Stimulated activated CD4-positive, alpha-beta T cell treated with anti-CD3 and anti-CD28 coated beads, Interleukin-15, amount 100 ng/mL, for 24 hours (primary cell): Measurements from ENCODE around the gene BHLHE23.
A peak's percentile ranks its signal among the peaks of the same experiment; 100 is the strongest.

Experiments used
- DNase-seq: peaks from one replicate; pipeline ENCODE4 v3.0.0-alpha.2; 2020

The BHLHE23 gene

GRCh38 chr20:62987114-62987513 lies 19.6 kb downstream of the BHLHE23 start:
- no peak for DNase-seq

GRCh38 chr20:62986257-62986800 lies 20.4 kb downstream of the BHLHE23 start:
- no peak for DNase-seq

DNA sequence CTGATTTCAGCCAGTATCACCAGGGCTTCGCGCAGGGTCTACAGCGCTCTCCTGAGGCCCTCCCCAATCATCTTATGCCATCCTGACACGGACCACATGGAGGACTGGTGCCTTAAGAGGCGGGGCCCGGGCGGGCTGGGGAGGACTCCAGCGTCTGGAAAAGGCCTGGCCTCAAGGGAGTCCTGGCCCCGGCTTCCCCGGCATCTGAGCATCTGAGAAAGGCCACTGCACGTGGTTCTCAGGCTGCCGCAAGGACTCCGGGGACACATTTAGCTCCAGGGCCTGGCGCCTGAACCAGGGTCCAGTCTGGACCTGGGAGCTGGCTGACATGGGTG lies 21.4 kb downstream of the BHLHE23 start:
- no peak for DNase-seq

DNA sequence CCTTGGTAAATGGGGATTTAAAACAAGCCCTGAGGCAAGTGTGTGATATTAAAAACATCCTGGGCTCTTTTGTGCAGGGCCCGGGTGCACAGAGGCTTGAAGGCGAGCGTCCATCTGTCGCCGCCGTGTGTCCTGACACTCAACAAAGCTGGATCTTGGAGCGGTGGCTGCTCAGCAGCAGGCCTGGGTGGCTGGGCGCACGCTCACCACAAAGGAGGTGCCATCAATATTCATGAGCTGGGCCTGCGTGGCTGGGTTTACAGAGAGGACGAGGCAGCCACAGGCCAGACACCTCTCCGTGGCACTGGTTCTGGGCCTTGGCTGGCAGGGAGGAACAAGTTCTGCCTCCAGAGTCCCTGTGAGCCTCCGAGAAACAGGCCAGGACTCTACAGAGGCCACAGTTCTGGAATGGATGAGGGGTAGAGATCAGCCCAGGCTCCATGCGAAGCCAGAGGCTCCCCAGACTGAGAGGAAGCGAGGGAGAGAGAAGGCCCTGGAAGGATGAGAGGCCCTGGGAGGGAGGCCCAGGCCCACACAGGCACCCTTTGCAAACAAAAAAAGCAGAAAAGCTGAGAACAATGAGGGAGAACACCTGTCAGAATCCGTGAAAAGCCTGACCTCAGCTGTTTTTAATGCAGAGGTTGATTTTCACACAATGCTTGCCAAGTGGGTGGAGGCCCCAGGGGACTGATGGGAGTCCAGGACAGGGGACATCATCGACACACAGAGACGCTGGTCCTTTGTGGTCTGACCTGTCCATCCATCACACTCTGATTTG lies 21.9 kb downstream of the BHLHE23 start:
- no peak for DNase-seq

DNA sequence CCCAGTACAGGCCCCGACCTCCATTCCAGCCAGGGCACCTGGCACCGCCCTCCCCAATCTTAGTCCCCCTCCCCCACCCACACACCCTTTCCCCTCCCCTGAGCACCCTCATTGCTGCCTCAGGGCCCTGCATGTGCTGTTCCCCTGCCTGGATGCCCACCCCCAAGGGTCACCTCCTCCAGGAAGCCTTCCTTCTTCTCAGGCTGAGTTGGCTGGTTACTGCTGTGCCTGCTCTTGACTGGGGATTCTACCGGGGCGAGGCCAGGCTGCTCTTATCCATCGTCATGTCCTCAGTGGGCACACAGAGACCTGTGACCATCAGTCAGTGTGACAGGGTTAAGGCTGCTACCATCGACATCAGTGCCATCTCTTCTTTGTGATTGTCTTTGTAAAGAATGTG lies 23.6 kb downstream of the BHLHE23 start:
- DNase-seq = no peak

GRCh38 chr20:62982124-62983075 lies 24.4 kb downstream of the BHLHE23 start:
- no peak for DNase-seq

GRCh38 chr20:62980970-62981369 lies 25.8 kb downstream of the BHLHE23 start:
- DNase-seq = peak; percentile 53

DNA sequence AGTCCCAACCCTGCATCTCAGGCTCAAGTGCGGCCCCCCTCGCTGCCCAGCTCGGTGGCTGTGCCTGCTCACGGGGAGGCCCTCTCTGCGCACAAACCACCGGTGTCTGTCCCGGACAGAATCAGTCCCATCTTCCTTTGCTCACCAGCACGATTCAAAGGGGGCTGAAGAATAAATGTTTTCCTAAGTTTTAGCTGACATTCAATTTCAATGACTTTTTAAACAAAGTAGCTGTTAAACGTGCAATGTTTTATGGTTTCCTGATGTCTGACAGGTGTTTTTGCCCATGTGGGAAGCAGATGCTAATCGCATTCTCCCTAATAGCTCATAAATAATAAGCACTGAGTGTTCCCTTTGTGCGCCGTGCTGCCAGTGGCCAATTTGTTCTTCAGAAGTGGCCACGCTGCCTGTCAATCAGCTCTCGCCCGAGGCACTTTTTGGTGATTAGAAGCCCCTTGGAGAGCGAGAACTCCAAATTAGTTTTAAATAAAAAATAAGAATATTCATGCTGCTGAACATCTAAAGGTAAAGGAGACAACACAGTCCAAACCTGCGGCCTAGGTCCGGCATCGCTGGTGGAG lies 26.3 kb downstream of the BHLHE23 start:
- no peak for DNase-seq

- DNase-seq = no peak
These were observed 26.8 kb downstream of the BHLHE23 start for GRCh38 chr20:62979876-62980373.

GRCh38 chr20:62979310-62979709 lies 27.5 kb downstream of the BHLHE23 start:
- DNase-seq = no peak

DNA sequence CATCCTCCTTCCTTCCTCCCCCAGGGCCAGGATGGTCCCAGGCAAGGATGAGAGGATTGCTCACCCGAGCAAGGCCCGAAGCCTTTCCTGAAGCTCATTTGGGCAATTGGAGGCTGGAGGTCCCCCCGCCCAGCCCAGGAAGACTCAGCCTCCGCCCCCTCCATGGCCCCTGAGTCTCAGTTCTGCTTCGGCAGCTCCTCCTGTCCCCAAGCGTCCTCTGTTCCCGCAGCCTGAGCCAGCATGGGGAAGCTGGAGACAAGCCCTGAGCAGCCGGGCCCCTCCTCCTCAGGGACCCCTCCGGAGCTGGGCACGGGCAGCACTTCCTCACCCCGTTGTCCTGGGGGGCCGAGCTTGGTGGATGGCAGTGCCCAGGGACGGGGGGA lies 28.2 kb downstream of the BHLHE23 start:
- DNase-seq = no peak

DNA sequence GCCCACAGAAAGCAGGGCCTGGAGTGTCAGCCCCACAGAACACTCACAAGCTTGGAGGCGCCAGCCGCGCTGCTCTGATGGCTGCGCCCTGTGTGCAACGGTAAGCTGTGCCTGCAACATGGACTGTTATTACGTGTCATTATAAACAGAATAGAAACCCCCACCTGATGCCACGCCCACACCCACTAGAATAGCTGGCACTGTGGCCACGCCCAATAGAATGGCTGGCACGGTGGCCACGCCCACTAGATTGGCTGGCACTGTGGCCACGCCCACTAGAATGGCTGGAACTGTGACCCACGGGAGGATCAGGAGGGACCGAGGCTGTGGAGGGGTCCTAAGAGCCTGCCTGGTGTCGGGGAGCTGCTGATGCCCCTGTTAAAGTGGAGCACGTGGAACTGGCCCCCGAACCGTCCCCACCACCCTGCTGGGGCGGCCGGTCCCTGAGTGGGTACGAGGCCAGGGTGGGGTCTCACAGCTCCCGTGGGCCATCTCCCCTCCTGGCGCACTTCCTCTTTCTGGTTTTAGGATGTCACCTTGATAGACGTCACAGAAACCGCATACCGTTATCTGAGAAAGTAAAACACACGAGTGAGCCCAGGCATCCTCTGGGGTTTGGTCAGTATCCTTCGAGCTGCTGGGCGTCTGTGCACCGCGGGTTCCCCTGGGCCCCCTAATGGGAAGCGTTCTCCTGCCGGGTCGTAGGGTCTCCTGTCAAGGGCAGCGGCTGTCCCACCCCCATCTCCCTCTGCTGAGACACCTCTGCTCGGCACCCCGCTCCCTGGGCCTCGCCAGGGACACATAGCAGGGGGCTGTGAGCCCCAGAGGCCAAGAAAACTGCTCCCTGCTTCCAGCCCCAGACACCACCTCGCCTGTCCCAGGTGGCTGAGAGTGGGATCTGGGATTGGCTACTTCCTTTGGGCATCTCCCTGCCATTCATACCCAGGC lies 28.9 kb downstream of the BHLHE23 start:
- DNase-seq = peak; percentile 84

- no peak for DNase-seq
These were observed 29.9 kb downstream of the BHLHE23 start for GRCh38 chr20:62976886-62977285.

DNA sequence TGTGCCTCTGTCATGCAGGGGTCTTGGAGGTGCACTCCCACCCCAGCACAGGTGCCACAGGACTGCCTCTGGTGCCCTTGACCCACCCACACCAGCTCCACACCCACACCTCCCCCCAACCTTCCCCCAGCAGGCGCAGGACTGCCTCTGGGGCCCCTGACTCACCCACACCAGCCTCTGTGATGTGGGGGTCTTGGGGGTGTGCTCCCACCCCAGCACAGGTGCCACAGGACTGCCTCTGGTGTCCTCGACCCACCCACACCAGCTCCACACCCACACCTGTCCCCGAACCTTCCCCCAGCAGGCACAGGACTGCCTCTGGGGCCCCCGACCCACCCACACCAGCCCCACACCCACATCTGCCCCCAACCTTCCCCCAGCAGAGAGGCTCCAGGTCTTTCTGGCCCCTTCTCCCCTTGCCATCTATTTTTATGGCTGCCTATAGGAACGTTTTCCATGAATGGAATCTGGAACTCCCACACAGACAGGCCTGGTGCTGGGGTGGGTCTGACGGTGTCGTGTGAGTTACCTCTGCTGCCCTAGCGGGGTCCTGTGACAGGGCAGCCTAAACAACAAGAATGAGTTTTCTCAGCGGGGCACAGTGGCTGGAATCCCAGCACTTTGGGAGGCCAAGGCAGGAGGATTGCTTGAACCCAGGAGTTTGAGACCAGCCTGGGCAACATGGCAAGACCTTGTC lies 30.8 kb downstream of the BHLHE23 start:
- no peak for DNase-seq

DNA sequence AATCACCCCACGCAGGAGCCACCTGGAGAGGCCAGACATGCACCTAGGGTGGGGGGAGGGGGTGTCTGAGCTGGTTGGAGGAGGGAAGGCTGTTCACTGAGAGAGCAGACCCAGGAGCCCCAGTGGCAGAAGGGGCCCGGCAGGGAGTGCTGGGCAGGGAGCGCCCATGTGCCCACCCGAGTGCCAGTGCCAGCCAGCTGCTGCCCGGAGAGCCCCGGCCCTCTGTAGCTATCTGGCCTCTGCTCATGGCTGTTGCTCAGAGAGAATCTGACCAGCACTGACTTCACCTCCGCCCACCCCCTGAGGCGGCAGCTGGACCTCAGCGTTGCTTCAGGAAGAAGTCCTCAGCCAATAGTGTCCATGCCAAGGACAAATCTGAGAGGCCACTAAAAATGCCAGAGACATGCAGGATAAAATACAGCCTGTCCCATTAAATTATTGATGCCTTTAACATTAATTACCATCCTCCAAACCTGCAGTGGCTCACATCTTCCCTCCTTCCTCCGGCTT lies 31.5 kb downstream of the BHLHE23 start:
- DNase-seq = no peak

DNA sequence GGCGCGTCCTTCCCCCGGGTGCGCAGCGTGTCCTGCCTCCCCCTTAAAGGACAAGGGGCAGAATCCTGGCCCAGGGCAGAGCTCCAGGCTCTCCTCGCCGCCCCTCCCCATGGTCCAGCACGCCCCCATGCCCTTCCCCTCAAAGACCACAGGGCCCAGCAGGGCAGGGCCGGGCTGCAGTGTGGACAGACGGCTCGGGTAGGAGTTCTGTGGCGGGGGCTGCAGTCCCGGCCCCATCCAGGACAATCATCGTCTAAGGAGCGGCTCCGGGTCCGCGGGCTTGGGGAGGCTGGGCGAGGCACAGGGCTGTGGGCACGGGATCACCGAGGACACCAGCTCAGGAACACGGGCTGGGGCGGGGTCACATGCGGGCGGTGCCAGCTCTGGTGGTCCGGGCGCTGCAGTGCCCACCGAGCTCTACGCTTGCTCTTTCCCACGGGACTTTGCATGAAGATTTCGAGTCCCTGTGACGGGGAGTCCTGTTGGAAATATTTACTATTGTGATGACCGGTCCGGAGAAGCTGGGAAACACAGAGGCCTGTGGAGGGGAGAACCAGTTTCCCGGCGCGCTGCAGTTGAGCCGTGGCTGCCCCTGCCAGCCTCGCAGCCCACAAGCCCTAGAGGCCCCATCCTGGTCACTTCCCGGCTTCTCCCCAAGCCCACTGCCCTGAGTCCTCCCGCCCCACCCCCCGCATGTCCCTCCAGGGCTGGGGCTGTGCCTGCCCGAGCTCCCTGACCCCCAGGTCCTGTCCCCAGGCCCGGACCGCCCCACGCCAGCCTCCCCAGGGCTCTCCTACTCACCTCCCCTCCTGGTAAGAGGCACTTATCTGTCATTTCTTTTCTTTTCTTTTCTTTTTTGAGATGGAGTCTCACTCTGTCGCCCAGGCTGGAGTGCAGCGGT lies 33.7 kb downstream of the BHLHE23 start:
- no peak for DNase-seq

GRCh38 chr20:62971950-62972844 lies 34.6 kb downstream of the BHLHE23 start:
- DNase-seq = peak; percentile 92

GRCh38 chr20:62971211-62971949 lies 35.4 kb downstream of the BHLHE23 start:
- DNase-seq = no peak
